GM23338 (cell line): ENCODE results near the gene SETD1A. TPM values are rescaled to one million over a fixed set of nuclear protein-coding genes. Genes with fewer than 3 reads are reported as not detected.

Source experiments
- ATAC-seq: fragments of 200-7000 bp; cut with Tn5 transposase; 3 replicates; pipeline ENCODE4 v1.9.1; 2020
- DNase-seq: peaks from one replicate; pipeline ENCODE4 v3.0.0-alpha.2; 2015; ENCODE audit warnings: low spot score
- H2AFZ ChIP-seq: fragments of 200-600 bp; sonication (generic); 2 replicates; pipeline ENCODE4 v1.8.0; 2016; ENCODE audit warnings: antibody characterized with exemption, mild to moderate bottlenecking, moderate library complexity
- H3F3A ChIP-seq: fragments of 200-600 bp; sonication (generic); replicated peaks from 2 replicates; pipeline ENCODE4 v1.8.0; 2017; ENCODE audit warnings: antibody characterized with exemption, mixed run types, low read depth
- H3K27ac ChIP-seq: fragments of 200-600 bp; sonication (generic); 2 replicates; pipeline ENCODE4 v1.6.1; 2016; ENCODE audit warnings: low read depth
- H3K27me3 ChIP-seq: fragments of 200-600 bp; sonication (generic); 2 replicates; pipeline ENCODE4 v1.8.0; 2016; ENCODE audit warnings: mild to moderate bottlenecking, mixed run types, moderate library complexity; ENCODE audit not compliant: insufficient read depth
- H3K36me3 ChIP-seq: fragments of 200-600 bp; sonication (generic); 2 replicates; pipeline ENCODE4 v1.8.0; 2016; ENCODE audit warnings: mild to moderate bottlenecking; ENCODE audit not compliant: insufficient read depth
- H3K4me1 ChIP-seq: fragments of 200-600 bp; sonication (generic); 2 replicates; pipeline ENCODE4 v1.8.0; 2016; ENCODE audit warnings: mild to moderate bottlenecking, moderate library complexity; ENCODE audit not compliant: insufficient read depth
- H3K4me2 ChIP-seq: fragments of 200-600 bp; sonication (generic); 2 replicates; pipeline ENCODE4 v1.7.1; 2017; ENCODE audit warnings: mixed run types
- H3K4me3 ChIP-seq: fragments of 200-600 bp; sonication (generic); 2 replicates; pipeline ENCODE4 v1.6.1; 2016; ENCODE audit warnings: mixed run types
- H3K79me2 ChIP-seq: fragments of 200-600 bp; sonication (generic); replicated peaks from 2 replicates; pipeline ENCODE4 v1.8.0; 2017; ENCODE audit warnings: mild to moderate bottlenecking; ENCODE audit not compliant: insufficient read depth
- H3K9me2 ChIP-seq: fragments of 200-600 bp; sonication (generic); 2 replicates; pipeline ENCODE4 v1.8.0; 2017; ENCODE audit not compliant: insufficient read depth
- H4K20me1 ChIP-seq: fragments of 200-600 bp; sonication (generic); replicated peaks from 2 replicates; pipeline ENCODE4 v1.8.0; 2017; ENCODE audit warnings: mild to moderate bottlenecking; ENCODE audit not compliant: insufficient read depth
- H3K27ac Mint-ChIP-seq: 2 replicates; pipeline ENCODE4 v1.8.0; 2020; ENCODE audit warnings: inconsistent platforms, mild to moderate bottlenecking, moderate library complexity, mixed read lengths
- H3K27me3 Mint-ChIP-seq: 3 replicates; pipeline ENCODE4 v1.8.0; 2022; ENCODE audit warnings: low read depth, mild to moderate bottlenecking, moderate library complexity, mixed read lengths, inconsistent platforms; ENCODE audit not compliant: insufficient read depth, poor library complexity
- H3K36me3 Mint-ChIP-seq: 3 replicates; pipeline ENCODE4 v1.8.0; 2021; ENCODE audit warnings: low read depth, mild to moderate bottlenecking, inconsistent platforms, moderate library complexity, mixed read lengths
- H3K4me1 Mint-ChIP-seq: 3 replicates; pipeline ENCODE4 v1.8.0; 2020; ENCODE audit warnings: mild to moderate bottlenecking, inconsistent platforms, mixed read lengths
- H3K4me3 Mint-ChIP-seq: 3 replicates; pipeline ENCODE4 v1.8.0; 2021; ENCODE audit warnings: moderate library complexity, mild to moderate bottlenecking, inconsistent platforms, mixed read lengths
- H3K9me3 Mint-ChIP-seq: 3 replicates; pipeline ENCODE4 v1.8.0; 2020; ENCODE audit warnings: moderate library complexity, mild to moderate bottlenecking, inconsistent platforms, mixed read lengths
- CREB1 ChIP-seq: fragments of 250-450 bp; sonication (Bioruptor Pico); IDR thresholded peaks from 2 replicates; pipeline ENCODE4 v1.5.0; 2020; ENCODE audit warnings: low read depth, mild to moderate bottlenecking, moderate library complexity
- CTCF ChIP-seq, 2 experiments: fragments of 200-600 bp in 1 of 2; sonication (generic) in 1 of 2; conservative IDR thresholded peaks; 2 replicates each; pipeline versions ENCODE4 v1.5.1 to v1.6.1; 2016 to 2017; ENCODE audit warnings: antibody characterized with exemption in 2 of 2, low read depth in 2 of 2, mild to moderate bottlenecking in 2 of 2, moderate library complexity in 1 of 2
- EZH2 ChIP-seq: fragments of 200-600 bp; sonication (generic); IDR thresholded peaks from one replicate; pipeline ENCODE4 v1.8.0; 2017; ENCODE audit warnings: antibody characterized with exemption, mild to moderate bottlenecking, low read depth; ENCODE audit not compliant: unreplicated experiment
- EZH2phosphoT487 ChIP-seq: fragments of 200-600 bp; sonication (generic); IDR thresholded peaks from one replicate; pipeline ENCODE4 v1.8.1; 2018; ENCODE audit warnings: antibody characterized with exemption; ENCODE audit not compliant: unreplicated experiment
- JUNB ChIP-seq: IDR thresholded peaks from one replicate; pipeline ENCODE4 v1.6.1; 2016; ENCODE audit warnings: antibody characterized with exemption; ENCODE audit not compliant: unreplicated experiment
- NANOG ChIP-seq: IDR thresholded peaks from 2 replicates; pipeline ENCODE4 v1.6.1; 2016; ENCODE audit warnings: antibody characterized with exemption, borderline replicate concordance
- POLR2AphosphoS5 ChIP-seq: IDR thresholded peaks from 2 replicates; pipeline ENCODE4 v1.6.1; 2016; ENCODE audit warnings: antibody characterized with exemption, low read depth
- STAT1 ChIP-seq: IDR thresholded peaks from one replicate; pipeline ENCODE4 v1.6.1; 2016; ENCODE audit warnings: antibody characterized with exemption; ENCODE audit not compliant: unreplicated experiment
- ZNF114 ChIP-seq: fragments of 250-450 bp; sonication (Bioruptor Pico); IDR thresholded peaks from 2 replicates; pipeline ENCODE4 v1.5.0; 2020; ENCODE audit warnings: mild to moderate bottlenecking, moderate library complexity
- ZNF331 ChIP-seq: fragments of 250-450 bp; sonication (Bioruptor Pico); IDR thresholded peaks from 2 replicates; pipeline ENCODE4 v1.5.0; 2020; ENCODE audit warnings: low read depth, mild to moderate bottlenecking, moderate library complexity
- ZNF462 ChIP-seq: fragments of 250-450 bp; sonication (Bioruptor Pico); IDR thresholded peaks from 2 replicates; pipeline ENCODE4 v1.5.0; 2020; ENCODE audit warnings: mild to moderate bottlenecking, moderate library complexity
- polyA plus RNA-seq: library from polyadenylated mRNA; unstranded; fragments of >200 nt; fragmentation: Nextera tagmentation; extraction: Ambion mirVana; gene quantifications from 2 replicates; pipeline ENCODE4 v1.2.1, GENCODE V29; 2016
- total RNA-seq: library from RNA; depleted of rRNA; stranded (reverse); fragments of >200 nt; shearing (Covaris generic); gene quantifications from 2 replicates; pipeline ENCODE4 v1.2.3, GENCODE V29; 2014
- TF ChIP-seq, protein P1 (sequence below): IDR thresholded peaks from 2 replicates; pipeline ENCODE4 v1.6.1; 2016; ENCODE audit warnings: antibody characterized with exemption
- TF ChIP-seq, protein P2 (sequence below): IDR thresholded peaks from one replicate; pipeline ENCODE4 v1.6.1; 2018; ENCODE audit warnings: antibody characterized with exemption; ENCODE audit not compliant: unreplicated experiment

Gene SETD1A
- total and polyA plus RNA-seq, 2 experiments from 2014 or later: 10.8 to 21.9 TPM

DNA sequence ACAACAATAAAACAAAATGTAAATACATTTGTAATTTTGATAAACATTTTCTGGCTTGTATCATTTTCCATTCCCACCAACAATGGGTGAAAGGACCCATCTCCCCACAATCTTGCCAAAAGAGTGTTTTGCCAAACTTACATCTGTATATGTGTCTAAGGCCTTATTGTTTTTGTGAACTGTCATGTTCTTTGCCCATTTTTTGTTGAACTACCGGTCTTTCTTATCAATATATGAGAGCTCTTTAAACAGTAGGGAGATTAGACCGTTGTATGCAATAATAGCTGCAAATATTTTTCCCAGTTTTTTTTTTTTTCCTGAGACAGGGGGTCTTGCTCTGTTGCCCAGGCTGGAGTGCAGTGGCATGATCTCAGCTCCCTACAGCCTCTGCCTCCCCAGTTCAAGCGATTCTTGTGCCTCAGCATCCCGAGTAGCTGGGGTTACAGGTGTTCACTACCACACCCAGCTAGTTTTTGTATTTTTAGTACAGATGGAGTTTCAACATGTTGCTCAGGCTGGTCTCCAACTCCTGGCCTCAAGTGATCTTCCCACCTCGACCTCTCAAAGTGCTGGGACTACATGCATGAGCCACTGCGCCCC, 66.2 kb downstream of the SETD1A start:
- no peaks in the 10 kb centered on the region for H3K9me3 Mint-ChIP-seq

More for the DNA sequence above, 66.2 kb downstream of the SETD1A start:
- no peaks in the 10 kb centered on the region; the same call in 1 of the 2 replicates for H3K4me1 ChIP-seq
- no peaks in the 10 kb centered on the region for H3F3A ChIP-seq
- H3K36me3 ChIP-seq: no peaks in the 10 kb centered on the region
- H3K4me3 ChIP-seq: no peak overlapping the region
- TF ChIP-seq CREB1 (CRISPR knock-in tag): no peak
- TF ChIP-seq ZNF331 (CRISPR knock-in tag): no peak
- TF ChIP-seq STAT1: no peak
- TF ChIP-seq CTCF (conservative IDR thresholded peaks at IDR 0.05; ENCODE audit: low read depth in 2 of 2): no peak
- no peak for TF ChIP-seq EZH2
- TF ChIP-seq JUNB: no peak
- no peak for TF ChIP-seq ZNF462 (CRISPR knock-in tag)
- TF ChIP-seq ZNF114: no peak
- no peak for TF ChIP-seq EZH2phosphoT487
- TF ChIP-seq NANOG: no peak
- TF ChIP-seq, protein P1, sequence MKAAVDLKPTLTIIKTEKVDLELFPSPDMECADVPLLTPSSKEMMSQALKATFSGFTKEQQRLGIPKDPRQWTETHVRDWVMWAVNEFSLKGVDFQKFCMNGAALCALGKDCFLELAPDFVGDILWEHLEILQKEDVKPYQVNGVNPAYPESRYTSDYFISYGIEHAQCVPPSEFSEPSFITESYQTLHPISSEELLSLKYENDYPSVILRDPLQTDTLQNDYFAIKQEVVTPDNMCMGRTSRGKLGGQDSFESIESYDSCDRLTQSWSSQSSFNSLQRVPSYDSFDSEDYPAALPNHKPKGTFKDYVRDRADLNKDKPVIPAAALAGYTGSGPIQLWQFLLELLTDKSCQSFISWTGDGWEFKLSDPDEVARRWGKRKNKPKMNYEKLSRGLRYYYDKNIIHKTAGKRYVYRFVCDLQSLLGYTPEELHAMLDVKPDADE: no peak
- TF ChIP-seq, protein P2, sequence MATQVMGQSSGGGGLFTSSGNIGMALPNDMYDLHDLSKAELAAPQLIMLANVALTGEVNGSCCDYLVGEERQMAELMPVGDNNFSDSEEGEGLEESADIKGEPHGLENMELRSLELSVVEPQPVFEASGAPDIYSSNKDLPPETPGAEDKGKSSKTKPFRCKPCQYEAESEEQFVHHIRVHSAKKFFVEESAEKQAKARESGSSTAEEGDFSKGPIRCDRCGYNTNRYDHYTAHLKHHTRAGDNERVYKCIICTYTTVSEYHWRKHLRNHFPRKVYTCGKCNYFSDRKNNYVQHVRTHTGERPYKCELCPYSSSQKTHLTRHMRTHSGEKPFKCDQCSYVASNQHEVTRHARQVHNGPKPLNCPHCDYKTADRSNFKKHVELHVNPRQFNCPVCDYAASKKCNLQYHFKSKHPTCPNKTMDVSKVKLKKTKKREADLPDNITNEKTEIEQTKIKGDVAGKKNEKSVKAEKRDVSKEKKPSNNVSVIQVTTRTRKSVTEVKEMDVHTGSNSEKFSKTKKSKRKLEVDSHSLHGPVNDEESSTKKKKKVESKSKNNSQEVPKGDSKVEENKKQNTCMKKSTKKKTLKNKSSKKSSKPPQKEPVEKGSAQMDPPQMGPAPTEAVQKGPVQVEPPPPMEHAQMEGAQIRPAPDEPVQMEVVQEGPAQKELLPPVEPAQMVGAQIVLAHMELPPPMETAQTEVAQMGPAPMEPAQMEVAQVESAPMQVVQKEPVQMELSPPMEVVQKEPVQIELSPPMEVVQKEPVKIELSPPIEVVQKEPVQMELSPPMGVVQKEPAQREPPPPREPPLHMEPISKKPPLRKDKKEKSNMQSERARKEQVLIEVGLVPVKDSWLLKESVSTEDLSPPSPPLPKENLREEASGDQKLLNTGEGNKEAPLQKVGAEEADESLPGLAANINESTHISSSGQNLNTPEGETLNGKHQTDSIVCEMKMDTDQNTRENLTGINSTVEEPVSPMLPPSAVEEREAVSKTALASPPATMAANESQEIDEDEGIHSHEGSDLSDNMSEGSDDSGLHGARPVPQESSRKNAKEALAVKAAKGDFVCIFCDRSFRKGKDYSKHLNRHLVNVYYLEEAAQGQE: no peak
- TF ChIP-seq POLR2AphosphoS5: no peak
- no peaks in the 10 kb centered on the region for H3K79me2 ChIP-seq
- peaks cover 6% of the 10 kb centered on the region for H3K27me3 Mint-ChIP-seq
- no peaks in the 10 kb centered on the region for H4K20me1 ChIP-seq
- H2AFZ ChIP-seq: no peak overlapping the region
- H3K36me3 Mint-ChIP-seq: no peaks in the 10 kb centered on the region
- H3K9me2 ChIP-seq: no peaks in the 10 kb centered on the region
- no peak overlapping the region for H3K4me2 ChIP-seq
- H3K4me3 Mint-ChIP-seq: no peak overlapping the region
- no peaks in the 10 kb centered on the region for H3K27me3 ChIP-seq
- no peak overlapping the region for H3K27ac Mint-ChIP-seq
- H3K27ac ChIP-seq: no peak overlapping the region
- ATAC-seq (no peak), DNase-seq (no peak)
- H3K4me1 Mint-ChIP-seq: peaks cover 5% of the 10 kb centered on the region; the same call in 2 of the 3 replicates
